Adipose tissue (tissue), 3 donors: ENCODE measurements around the gene HES2. TPM values are rescaled to one million over a fixed set of nuclear protein-coding genes. Genes with fewer than 3 reads are reported as not detected.

Experiments used
- H3K27ac ChIP-seq: one replicate; pipeline ENCODE4 v1.5.1; 2013; ENCODE audit warnings: low read depth, low read length
- WGBS, 3 donors: extraction: QIAGEN DNeasy Blood & Tissue Kit; methylation state at CpG; one replicate each; pipeline ENCODE4 v1.1.7; 2013; 5-methylcytosine and 5-hydroxymethylcytosine counted together
- polyA plus RNA-seq, 3 donors: library from polyadenylated mRNA; stranded (reverse); fragments of 200-250 nt; gene quantifications; one replicate each; pipeline ENCODE4 v1.2.3, GENCODE V29; 2013
- donor health status: healthy with polysubstance abuse.
- donor health status: Bipolar disorder and iron deficiency.
- donor health status: healthy.

HES2 gene, protein sequence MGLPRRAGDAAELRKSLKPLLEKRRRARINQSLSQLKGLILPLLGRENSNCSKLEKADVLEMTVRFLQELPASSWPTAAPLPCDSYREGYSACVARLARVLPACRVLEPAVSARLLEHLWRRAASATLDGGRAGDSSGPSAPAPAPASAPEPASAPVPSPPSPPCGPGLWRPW
- polyA plus RNA-seq = under 1 TPM in 2 of 3 donors, not detected in 1; 0.01 to 0.18 TPM

DNA sequence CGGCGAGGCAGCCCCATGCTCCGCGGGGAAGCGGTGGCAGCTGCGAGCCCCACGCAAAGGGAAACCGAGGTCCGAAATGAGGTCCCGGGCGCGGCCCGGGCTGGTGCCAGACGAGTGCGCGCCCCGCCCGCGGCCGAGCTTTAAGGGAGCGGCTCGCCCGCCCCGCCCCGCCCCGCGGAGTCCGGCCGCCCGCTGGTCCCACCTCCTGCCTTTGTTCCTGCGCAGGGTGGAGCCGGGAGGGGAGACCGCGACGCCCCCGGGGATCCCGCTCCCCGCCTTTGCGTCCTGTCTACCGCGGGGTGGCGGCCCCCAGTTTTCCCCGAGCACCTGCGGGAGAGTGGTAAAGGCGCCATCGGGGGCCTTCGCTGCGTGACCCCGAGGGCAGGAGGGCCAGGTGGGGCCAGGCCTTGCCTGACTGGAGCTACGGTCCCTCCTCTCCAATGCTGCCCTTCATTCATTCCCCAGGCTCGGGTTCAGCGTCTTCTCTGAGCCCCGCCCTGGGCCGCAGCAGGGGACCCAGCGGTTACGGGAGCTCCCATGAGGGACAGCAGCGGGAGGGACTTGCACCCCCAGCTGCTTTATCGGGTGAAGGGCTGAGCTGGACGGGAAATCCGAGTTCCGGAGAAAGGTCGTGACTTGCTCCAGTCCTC is at the start of gene HES2:
TSS of gene HES2 (minus strand) at position 116 of the 650 bp plus-strand sequence. CDS start at position 17, 99 bp downstream.
- 1% methylated on average over 39 to 62 of the region's 62 CpGs for WGBS, 3 donors
- H3K27ac ChIP-seq = no peak within 1 kb of the TSS

DNA sequence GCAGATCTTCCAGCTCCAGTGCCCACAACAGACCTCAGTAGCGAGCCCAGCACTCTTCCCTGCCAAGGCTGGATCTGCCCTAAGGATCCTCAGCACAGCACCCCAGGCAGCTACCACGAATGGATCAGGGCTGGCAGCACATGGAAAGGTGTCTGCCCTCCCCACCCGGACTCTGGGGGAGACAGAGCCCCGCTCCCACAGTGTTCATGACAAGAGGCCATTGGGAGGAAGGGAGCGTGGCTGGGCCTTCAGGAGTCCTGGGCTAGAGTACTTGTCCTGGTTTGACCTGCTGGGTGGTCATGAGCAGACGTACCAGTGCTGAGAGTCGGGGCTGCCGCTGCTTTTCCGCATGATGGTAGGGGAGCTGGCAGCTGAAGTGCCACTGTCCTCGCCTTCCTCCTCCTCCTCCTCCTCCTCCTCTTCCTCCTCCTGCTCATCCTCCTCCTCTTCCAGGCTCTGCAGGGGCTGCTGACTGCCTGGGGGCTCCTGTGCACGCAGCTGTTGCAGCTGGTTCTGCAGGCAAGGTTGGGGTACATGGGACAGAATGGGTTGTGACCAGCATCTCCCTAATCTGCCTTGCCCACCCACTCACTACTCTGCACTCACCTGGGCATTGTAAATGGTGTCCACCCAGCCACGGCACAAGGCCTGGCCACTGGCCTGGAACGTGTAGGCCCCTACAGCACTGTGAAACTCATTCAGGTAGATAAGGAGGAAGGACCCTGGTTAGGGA is 49.2 kb upstream of the HES2 start:
- WGBS, 3 donors = 93 to 95% (median 95%) methylated on average over 13 of the region's 13 CpGs
- H3K27ac ChIP-seq = no peak overlapping the region

- no peak overlapping the region for H3K27ac ChIP-seq
- WGBS, 3 donors = 90 to 94% (median 93%) methylated on average over 28 to 30 of the region's 30 CpGs
Measured at GRCh38 chr1:6467744-6468688, 48.3 kb upstream of the HES2 start.

GRCh38 chr1:6467224-6467623 is 47.5 kb upstream of the HES2 start:
- 90 to 96% (median 94%) methylated on average over 12 of the region's 12 CpGs for WGBS, 3 donors
- H3K27ac ChIP-seq = no peak overlapping the region

GRCh38 chr1:6466751-6467150 is 47.0 kb upstream of the HES2 start:
- H3K27ac ChIP-seq = no peak overlapping the region
- 93 to 96% (median 96%) methylated on average over 5 of the region's 5 CpGs for WGBS, 3 donors

- H3K27ac ChIP-seq = no peak within 1 kb of the TSS
- WGBS, 3 donors = 27 to 41% (median 29%) methylated on average over 32 to 43 of the region's 43 CpGs
Measured at GRCh38 chr1:6466023-6466422, 46.3 kb upstream of the HES2 start, which contains the start of gene TNFRSF25. Gene TNFRSF25 (minus strand): TSS chr1:6466173. CDS start chr1:6466107, 66 bp downstream.

GRCh38 chr1:6465461-6466005 is 45.8 kb upstream of the HES2 start:
- WGBS, 3 donors = 34 to 68% (median 38%) methylated on average over 20 to 21 of the region's 21 CpGs
- H3K27ac ChIP-seq = no peak overlapping the region

GRCh38 chr1:6464915-6465314 is 45.2 kb upstream of the HES2 start:
- WGBS, 3 donors = 64 to 95% (median 87%) methylated on average over 5 of the region's 5 CpGs
- no peak overlapping the region for H3K27ac ChIP-seq

GRCh38 chr1:6464514-6464836 is 44.8 kb upstream of the HES2 start:
- 55 to 87% (median 84%) methylated on average over 7 of the region's 7 CpGs for WGBS, 3 donors
- no peak overlapping the region for H3K27ac ChIP-seq

DNA sequence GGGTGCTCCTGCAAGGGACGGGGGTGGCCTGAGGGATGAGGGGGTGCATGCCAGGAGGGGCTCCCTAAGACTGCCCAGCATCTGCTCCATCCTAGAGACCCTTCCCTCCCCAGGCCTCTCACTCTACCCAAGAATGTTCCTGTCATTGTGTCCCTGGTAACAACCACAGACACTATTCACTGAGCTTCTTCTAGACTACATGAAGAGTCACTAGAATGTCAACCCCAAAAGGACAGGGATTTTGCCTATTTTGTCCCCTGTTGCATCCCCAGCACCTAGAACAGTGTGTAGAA is 43.3 kb upstream of the HES2 start:
- 73 to 92% (median 83%) methylated on average over 1 of the region's 1 CpG for WGBS, 3 donors
- H3K27ac ChIP-seq = no peak overlapping the region

- 84 to 89% (median 86%) methylated on average over 13 of the region's 13 CpGs for WGBS, 3 donors
- H3K27ac ChIP-seq = no peak overlapping the region
Measured at GRCh38 chr1:6462412-6463119, 42.8 kb upstream of the HES2 start.

DNA sequence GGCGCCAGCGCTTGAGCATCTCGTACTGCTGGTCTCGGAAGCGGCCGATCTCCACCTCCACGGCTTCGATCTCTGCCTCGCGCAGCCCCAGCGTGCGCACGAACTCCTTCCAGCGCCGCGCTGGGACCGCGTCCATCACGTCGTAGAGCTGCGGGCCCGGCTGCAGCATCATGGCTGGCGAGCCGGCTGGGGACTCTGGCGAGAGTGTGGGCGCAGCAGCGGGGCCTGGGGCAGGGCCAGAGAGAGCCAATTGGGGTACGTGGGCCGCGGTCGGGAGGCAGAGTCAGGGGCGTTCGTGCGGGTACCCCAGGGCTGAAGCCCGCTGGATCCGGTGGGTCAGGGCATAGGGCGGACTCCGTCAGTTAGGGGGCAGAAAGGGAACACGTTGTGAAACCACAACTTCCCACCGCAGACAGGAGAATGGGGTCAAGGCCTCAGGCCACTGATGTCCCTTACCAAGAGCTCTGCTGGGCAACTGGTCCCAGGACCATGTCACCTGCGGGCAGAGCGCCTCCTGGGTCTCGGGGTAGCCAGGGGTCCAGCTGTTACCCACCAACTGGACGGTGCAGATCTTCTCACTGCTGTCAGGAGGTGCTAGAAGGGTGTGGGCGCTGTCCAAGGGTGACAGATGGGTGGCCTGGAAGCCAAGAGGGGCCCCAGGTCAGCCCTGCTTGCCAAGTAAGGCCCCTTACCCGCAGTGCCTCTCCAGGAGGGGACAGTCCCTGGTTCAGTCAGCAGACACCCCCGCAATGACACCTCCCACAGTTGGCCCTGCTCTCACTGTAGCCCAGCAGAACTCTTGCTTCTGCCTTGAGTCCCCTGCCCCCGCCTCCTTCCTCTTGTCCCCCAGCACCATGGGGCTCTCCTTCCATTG is 42.1 kb upstream of the HES2 start:
- no peak overlapping the region for H3K27ac ChIP-seq
- 77 to 88% (median 88%) methylated on average over 43 to 48 of the region's 48 CpGs for WGBS, 3 donors

GRCh38 chr1:6461051-6461530 is 41.4 kb upstream of the HES2 start:
- WGBS, 3 donors = 73 to 78% (median 77%) methylated on average over 40 of the region's 40 CpGs
- H3K27ac ChIP-seq = no peak overlapping the region

DNA sequence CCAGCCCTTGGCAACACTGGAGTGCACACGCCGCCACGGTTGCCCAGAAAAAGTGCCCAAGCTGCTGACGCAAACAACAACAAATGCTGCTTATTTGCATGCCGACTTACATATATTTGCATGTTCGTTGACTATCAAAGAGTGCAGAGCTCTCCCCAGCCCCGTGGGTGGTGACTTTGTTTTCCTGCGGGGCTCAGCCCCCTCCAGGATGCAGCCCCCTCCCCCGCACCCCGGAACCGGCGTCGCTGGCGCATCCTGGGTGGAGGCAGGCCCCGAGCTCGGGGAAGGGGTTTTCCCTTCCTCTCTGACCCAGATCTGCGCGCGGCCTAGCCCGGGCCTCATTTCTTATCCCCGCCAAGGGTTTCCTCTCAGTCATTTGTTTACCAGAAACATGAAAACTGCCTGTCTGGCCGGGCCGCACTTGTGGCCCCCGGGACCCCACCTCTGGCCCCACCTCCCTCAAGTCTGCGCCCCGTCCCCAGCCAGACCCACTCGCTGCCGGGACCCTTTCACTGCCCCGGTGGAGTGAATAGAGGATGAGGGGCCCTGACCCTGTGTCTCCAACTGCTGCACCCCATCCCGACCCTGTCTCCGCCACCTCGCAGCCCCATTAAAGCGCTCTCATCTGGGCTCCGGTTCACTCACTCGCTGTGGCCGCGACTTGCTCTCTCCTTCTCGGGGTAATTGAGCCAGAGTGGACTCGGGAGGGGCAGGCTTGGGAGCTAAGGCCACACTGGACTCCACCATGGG is 40.8 kb upstream of the HES2 start:
- no peak overlapping the region for H3K27ac ChIP-seq
- WGBS, 3 donors = 22 to 39% (median 27%) methylated on average over 36 to 39 of the region's 39 CpGs

GRCh38 chr1:6459850-6460265 is 40.1 kb upstream of the HES2 start:
- H3K27ac ChIP-seq = no peak overlapping the region
- 10 to 31% (median 16%) methylated on average over 16 to 18 of the region's 18 CpGs for WGBS, 3 donors

- 79 to 80% (median 79%) methylated on average over 10 to 11 of the region's 11 CpGs for WGBS, 3 donors
Measured at GRCh38 chr1:6456800-6457466, 37.2 kb upstream of the HES2 start.

More at GRCh38 chr1:6456800-6457466, 37.2 kb upstream of the HES2 start:
- no peak overlapping the region for H3K27ac ChIP-seq
